Brain microvascular endothelial cell (primary cell): ENCODE results near the gene CD226.
"Not testable (repeated sequence)": the region's sequence is repeated elsewhere in the genome, so short reads cannot be mapped to it uniquely, and the experiment has no call there.

Experiments
- DNase-seq: peaks from one replicate; pipeline ENCODE4 v3.0.0-alpha.2; 2020
- H3K27ac ChIP-seq: fragments of 250-450 bp; sonication (Bioruptor Pico); 2 replicates; pipeline ENCODE4 v1.5.1; 2020; ENCODE audit warnings: mild to moderate bottlenecking, moderate library complexity
- H3K27me3 ChIP-seq: fragments of 250-450 bp; sonication (Bioruptor Pico); replicated peaks from 2 replicates; pipeline ENCODE4 v1.5.1; 2020; ENCODE audit warnings: mild to moderate bottlenecking
- H3K36me3 ChIP-seq: fragments of 250-450 bp; sonication (Bioruptor Pico); replicated peaks from 2 replicates; pipeline ENCODE4 v1.5.1; 2020; ENCODE audit warnings: mild to moderate bottlenecking
- H3K4me3 ChIP-seq: 2 replicates; pipeline ENCODE4 v1.5.1; 2011; ENCODE audit warnings: low read depth, mild to moderate bottlenecking, control low read depth, low read length, moderate library complexity
- CTCF ChIP-seq: IDR thresholded peaks from 2 replicates; pipeline ENCODE4 v1.5.1; 2011; ENCODE audit warnings: low read depth, mild to moderate bottlenecking, moderate library complexity, low read length, control low read depth, inconsistent platforms; ENCODE audit errors: missing control alignments
- in situ Hi-C: cut with HindIII; loops from 2 replicates; pipeline ENCODE4 v1.10.0; 2017; ENCODE audit warnings: low sequenced_read_pairs, low pct_ligation_motif_present

CD226 gene

DNA sequence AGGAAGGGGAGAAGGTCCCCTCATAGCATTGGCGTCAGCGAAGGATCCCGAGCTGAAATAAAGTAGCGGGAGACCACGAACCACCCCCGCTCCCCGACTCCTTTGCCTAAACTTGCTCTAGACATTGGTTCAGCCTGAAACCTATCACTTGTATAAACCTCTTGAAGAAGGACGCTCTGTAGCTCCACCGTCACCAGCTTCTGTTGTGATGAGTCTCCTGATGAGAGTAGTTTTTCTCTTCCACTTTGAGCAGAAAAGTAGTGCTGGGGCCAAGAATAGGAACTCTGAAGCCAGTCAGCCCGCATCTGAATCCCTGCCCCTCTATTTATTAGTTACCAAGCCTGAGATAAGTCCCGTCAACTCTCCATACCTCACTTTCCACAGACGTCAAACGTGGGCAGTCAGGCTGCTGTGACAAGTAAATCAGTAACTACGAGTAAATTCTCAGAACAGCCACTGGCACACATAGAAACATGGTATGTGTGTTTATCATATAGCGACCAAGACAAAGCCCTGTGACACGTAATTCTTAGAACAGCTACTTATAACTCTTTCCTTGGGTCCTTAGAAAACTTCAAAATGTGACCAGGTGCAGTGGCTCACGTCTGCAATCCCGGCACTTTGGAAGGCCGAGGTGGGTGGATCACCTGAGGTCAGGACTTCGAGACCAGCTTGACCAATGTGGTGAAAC lies 61.7 kb downstream of the CD226 start:
- no peaks in the 10 kb centered on the region for H3K27me3 ChIP-seq
- DNase-seq = no peak
- no peak for TF ChIP-seq CTCF
- H3K4me3 ChIP-seq = no peak overlapping the region
- H3K36me3 ChIP-seq = no peaks in the 10 kb centered on the region
- no peak overlapping the region for H3K27ac ChIP-seq
- in situ Hi-C loops = no loop called here

- DNase-seq = no peak
- Histone ChIP-seq H3K36me3 (no peaks in the 10 kb centered on the region), H3K4me3 (no peak overlapping the region), H3K27me3 (no peaks in the 10 kb centered on the region), H3K27ac (no peak overlapping the region)
- no peak for TF ChIP-seq CTCF
- in situ Hi-C loops = no loop called here
Observed at GRCh38 chr18:69885355-69885754, 62.3 kb downstream of the CD226 start.

GRCh38 chr18:69883781-69884180 lies 63.9 kb downstream of the CD226 start:
- no peak for DNase-seq
- Histone ChIP-seq H3K27ac (no peak overlapping the region), H3K4me3 (no peak overlapping the region), H3K27me3 (no peaks in the 10 kb centered on the region), H3K36me3 (no peaks in the 10 kb centered on the region)
- no peak for TF ChIP-seq CTCF
- in situ Hi-C loops = no loop called here

GRCh38 chr18:69882965-69883668 lies 64.6 kb downstream of the CD226 start:
- DNase-seq = no peak
- Histone ChIP-seq H3K4me3 (no peak overlapping the region), H3K36me3 (no peaks in the 10 kb centered on the region), H3K27ac (no peak overlapping the region), H3K27me3 (no peaks in the 10 kb centered on the region)
- TF ChIP-seq CTCF = no peak
- in situ Hi-C loops = no loop called here

GRCh38 chr18:69880083-69880482 lies 67.6 kb downstream of the CD226 start:
- no peak for TF ChIP-seq CTCF
- in situ Hi-C loops = no loop called here
- Histone ChIP-seq H3K36me3 (no peaks in the 10 kb centered on the region), H3K4me3 (no peak overlapping the region), H3K27me3 (no peaks in the 10 kb centered on the region), H3K27ac (no peak overlapping the region)
- DNase-seq = no peak

DNA sequence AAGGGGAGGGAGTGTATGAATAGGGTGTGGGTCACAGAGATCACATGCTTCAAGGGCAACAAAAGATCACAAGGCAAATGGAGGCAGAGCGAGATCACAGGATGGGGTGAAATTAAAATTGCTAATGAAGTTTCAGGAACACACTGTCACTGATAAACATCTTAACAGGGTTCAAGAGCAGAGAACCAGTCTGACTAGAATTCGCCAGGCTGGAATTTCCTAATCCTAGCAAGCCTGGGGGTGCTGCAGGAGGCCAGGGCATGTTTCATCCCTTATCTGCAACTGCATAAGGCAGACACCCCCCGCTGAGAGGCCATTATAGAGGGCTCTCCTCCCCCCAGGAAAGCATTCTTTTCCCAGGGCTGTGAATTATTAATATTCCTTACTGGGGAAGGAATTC lies 68.6 kb downstream of the CD226 start:
- DNase-seq = peak; percentile 22
- H3K4me3 ChIP-seq, H3K27me3 ChIP-seq, in situ Hi-C loops, H3K27ac ChIP-seq, H3K36me3 ChIP-seq: not testable (repeated sequence)
